ENCODE data around the gene DHTKD1.
"Not testable (repeated sequence)": the region's sequence is repeated elsewhere in the genome, so short reads cannot be mapped to it uniquely, and the experiment has no call there.

Gene DHTKD1

GRCh38 chr10:12071441-12071840 lies 2.7 kb downstream of the DHTKD1 start:
- not testable (repeated sequence) for DNase-seq

GRCh38 chr10:12073526-12073925 lies 4.8 kb downstream of the DHTKD1 start:
- no peak for DNase-seq

DNA sequence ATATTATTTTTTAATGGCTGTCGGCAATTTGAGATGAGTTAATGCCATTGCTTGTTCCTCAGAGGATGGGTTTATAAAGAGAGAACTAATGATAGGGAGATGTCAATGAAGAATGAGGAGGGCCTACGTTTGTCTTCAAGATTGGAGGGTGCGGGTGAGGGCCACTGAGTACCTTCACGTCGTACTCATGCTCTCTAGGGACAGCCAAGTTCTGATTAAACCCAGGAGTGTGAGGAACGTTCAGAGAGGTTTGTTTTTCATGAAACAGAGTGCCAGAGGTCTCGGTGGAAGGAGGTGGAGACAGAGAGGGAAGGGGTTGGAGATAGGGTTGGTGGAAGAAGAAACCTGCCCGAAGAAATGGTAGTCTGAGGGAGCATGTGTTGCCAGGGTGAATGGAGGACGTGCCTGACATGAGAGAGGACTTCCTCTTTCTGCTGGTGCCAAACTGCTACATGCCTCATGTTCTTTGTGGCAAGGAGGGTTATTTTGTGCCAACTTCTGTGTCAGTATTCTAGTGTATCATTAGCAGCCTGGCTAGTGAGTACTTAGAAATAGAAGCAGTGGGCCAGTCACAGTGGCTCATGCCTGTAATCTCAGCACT lies 8.9 kb downstream of the DHTKD1 start:
- no peak for DNase-seq

DNA sequence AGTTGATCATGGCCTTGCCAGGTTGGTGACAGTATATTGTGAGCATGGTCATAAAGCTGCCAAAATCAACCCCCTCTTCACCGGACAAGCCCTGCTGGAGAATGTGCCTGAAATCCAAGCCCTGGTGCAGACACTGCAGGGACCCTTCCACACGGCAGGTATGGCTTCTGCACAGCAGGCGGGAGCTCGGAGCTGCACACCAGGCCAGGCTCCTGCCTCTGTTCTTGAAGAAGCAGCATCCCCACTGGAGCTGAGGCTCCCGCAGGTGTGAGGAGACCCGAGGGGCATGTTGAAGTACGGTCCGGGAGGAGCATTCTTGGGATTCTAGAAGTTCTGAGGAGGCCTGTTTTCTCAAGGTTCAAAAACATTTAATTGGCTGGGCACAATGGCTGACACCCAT lies 12.7 kb downstream of the DHTKD1 start:
- DNase-seq: no peak

- DNase-seq: no peak
Observed at GRCh38 chr10:12081879-12082557, 13.3 kb downstream of the DHTKD1 start.

DNA sequence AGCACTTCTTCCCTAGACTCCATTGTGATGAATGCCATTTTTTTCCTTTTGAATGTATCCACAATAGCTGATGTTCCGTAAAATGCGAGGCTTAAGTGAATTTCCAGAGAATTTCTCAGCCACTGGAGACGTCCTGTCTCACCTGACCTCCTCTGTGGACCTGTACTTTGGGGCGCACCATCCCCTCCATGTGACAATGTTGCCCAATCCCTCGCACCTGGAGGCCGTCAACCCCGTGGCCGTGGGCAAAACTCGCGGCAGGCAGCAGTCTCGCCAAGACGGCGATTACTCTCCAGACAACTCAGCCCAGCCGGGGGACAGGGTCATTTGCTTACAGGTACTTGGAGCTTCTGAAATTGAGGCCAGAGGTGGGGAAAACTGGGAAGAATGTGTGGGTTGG lies 20.2 kb downstream of the DHTKD1 start:
- DNase-seq: no peak

DNA sequence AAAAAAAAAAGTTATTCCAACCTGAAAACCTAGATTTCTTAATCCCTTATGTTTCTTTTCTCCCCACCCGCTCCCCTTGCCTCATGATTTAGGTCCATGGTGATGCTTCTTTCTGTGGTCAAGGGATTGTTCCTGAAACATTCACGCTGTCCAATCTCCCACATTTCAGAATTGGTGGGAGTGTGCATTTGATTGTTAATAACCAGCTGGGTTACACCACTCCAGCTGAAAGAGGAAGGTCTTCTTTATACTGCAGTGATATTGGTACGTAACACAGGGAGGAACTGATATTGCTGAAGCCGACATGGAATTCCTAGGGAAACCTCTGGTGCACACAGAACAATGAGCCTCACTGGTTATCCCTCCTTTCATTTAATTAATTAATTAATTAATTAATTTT lies 22.7 kb downstream of the DHTKD1 start:
- DNase-seq: no peak

GRCh38 chr10:12097361-12097760 lies 28.6 kb downstream of the DHTKD1 start:
- DNase-seq: not testable (repeated sequence)

DNA sequence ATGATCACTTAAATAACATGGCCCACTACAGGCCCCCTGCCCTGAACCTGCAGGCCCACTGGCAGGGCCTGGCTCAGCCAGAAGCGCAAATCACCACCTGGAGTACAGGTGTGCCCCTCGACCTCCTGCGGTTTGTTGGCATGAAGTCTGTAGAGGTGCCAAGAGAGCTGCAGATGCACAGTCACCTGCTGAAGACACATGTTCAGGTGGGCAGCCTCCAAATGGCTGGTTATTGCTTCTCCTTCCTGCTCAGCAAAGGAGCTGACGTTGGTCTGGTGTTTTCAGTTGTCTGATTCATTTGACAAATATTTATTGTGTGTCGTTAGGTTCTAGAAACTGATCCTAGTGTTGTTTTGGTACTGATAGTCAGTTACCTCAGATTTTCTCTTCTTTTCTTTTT lies 29.0 kb downstream of the DHTKD1 start:
- DNase-seq: no peak

DNA sequence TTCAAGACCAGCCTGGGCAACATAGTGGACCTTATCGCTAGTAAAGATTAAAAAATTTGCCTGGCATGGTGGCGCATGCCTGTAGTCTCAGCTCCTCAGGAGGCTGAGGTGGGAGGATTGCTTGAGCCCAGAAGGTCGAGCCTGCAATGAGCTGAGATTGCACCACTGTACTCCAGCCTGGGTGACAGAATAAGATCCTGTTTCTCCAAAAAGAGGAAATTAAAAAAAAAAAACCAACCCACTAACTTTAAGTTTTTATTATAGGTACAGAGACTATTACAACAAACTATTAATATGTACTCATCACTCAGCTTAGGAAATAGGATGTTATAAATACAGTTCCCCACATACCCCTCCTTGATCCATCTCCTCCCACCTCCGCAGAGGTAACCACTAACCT lies 30.2 kb downstream of the DHTKD1 start:
- no peak for DNase-seq

- no peak for DNase-seq
Observed at GRCh38 chr10:12103802-12104201, 35.0 kb downstream of the DHTKD1 start.

- no peak for DNase-seq
Observed at GRCh38 chr10:12107781-12108180, 39.0 kb downstream of the DHTKD1 start.

DNA sequence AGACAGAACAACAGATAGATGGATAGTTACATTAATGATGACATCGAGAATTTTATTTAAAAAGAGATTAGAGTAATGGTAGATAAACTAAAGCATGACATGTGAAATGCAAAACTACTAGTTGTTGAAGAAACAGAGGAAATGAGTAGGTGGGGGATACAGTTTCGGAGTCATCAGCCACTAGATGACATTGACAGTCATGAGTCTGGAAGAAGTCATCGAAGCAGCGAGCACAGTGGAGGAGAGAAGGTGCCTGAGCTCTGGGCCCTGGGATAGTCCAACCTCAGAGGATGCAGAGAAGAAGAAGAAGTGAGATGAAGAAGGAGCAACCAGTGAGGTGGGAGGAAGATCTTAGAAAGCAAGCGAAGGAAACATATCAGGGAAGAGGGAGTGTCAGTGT lies 40.5 kb downstream of the DHTKD1 start:
- DNase-seq: no peak

DNA sequence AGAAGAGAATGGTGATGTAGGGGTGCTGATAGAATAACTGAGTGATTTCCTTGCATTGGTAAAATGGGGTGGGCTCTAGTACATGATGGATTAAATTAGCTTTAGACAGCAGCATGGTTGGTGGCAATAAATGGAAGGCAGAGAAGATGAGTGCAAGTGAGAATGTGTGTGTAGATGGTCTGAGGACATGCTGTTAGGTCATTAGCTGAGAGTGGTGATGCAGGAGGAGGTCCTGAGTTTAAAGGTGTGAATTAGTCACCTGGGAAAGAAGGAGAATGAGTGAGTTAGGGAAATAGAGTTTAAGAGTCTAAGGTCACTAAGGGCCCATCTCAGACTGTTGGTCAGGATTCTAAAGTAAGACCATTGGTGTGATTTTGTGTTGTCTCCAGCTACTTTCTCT lies 42.8 kb downstream of the DHTKD1 start:
- DNase-seq: no peak

DNA sequence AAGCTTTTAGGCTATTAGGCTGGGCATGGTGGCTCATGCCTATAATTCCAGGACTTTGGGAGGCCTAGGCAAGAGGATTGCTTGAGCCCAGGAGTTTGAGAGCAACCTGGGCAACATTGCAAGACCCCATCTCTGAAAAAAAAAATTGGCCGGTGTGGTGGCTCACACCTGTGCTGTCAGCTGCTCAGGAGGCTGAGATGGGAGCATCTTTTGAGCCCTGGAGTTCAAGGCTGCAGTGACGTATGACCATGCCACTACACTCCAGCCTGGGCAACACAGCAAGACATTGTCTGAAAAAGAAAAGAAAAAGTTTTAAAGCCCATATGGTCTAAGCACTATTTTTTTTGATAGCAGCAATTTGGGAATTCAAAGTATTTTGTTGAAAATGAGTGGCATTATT lies 44.9 kb downstream of the DHTKD1 start:
- no peak for DNase-seq

GRCh38 chr10:12121673-12122072 lies 52.9 kb downstream of the DHTKD1 start:
- no peak for DNase-seq

- peak; percentile 97 for DNase-seq
Observed at GRCh38 chr10:12129222-12130111, 60.7 kb downstream of the DHTKD1 start, which contains the start of gene SEC61A2. SEC61A2 (plus strand) TSS chr10:12129677; CDS start chr10:12129788, 111 bp downstream.

DNA sequence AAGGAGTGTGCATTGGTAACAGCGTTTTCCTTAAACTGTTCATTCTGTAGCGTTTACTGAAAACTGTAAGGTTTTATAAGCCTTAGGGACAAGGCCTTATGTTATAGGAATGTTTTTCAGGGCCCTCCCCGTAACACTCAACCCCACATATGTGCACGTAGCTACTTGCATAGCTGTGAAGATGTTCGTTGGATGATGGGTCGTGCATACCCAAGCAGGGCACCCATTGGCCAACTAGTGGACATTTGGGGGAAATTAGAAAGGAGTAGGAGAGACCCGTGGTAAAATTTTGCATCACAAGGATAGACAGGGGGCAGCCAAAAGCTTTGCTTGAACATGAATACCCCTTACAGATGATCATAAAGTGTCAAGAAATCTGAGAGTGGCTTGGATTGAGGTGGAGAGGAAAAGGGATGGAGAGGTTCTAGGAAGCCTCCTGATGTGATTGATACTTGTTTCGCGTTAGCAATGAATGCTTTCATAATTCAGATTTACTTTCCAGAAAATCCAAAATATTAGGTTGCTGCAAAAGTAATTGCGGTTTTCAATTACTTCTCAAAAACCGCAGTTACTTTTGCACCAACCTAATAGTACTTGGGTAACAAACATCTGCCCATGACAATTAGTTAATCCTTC lies 61.6 kb downstream of the DHTKD1 start:
- no peak for DNase-seq

GRCh38 chr10:12135631-12136030 lies 66.9 kb downstream of the DHTKD1 start:
- DNase-seq: no peak

GRCh38 chr10:12140038-12140437 lies 71.3 kb downstream of the DHTKD1 start:
- no peak for DNase-seq

DNA sequence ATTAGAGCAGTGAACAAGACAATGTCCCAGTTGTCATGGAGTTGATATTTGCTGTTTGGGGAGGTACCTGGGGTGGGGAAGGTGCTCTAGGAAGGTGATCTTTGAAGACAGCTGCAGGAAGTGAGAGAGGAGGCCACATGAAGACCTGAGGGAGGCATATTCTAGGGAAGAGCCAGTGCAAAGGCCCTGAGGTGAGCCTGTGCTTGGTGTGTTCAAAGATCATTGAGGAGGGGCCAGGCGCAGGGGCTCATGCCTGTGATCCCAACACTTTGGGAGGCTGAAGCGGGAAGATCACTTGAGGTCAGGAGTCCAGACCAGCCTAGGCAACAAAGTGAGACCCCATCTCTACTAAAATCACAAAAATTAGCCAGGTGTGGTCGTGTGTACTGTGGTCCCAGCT lies 75.8 kb downstream of the DHTKD1 start:
- no peak for DNase-seq

GRCh38 chr10:12150163-12150562 lies 81.4 kb downstream of the DHTKD1 start:
- no peak for DNase-seq

DNA sequence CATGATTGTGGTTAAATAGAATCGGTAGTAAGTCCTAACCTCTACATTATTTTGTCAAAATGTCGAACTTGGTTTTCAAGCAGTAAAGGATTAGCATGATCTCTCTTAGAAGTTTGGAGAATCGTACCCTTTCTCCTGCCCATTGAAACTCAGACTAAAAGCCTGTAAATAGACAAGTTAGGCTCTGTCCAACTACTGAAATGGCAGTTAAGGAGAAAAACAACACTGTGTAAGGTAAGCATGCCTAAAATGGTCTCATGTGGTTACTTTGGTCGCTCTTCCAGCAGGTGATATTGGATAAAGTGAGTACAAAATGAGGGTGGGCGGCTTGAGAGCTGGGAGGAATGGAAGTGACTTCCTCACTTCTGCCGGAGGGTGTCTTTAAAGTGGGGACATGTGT lies 85.8 kb downstream of the DHTKD1 start:
- no peak for DNase-seq
